GM23338 (cell line): ENCODE measurements around the gene CROCC2. TPM values are rescaled to one million over a fixed set of nuclear protein-coding genes. Genes with fewer than 3 reads are reported as not detected.

Experiments used
- ATAC-seq: fragments of 200-7000 bp; cut with Tn5 transposase; 3 replicates; pipeline ENCODE4 v1.9.1; 2020
- DNase-seq: peaks from one replicate; pipeline ENCODE4 v3.0.0-alpha.2; 2015; ENCODE audit warnings: low spot score
- H2AFZ ChIP-seq: fragments of 200-600 bp; sonication (generic); 2 replicates; pipeline ENCODE4 v1.8.0; 2016; ENCODE audit warnings: antibody characterized with exemption, mild to moderate bottlenecking, moderate library complexity
- H3F3A ChIP-seq: fragments of 200-600 bp; sonication (generic); replicated peaks from 2 replicates; pipeline ENCODE4 v1.8.0; 2017; ENCODE audit warnings: antibody characterized with exemption, mixed run types, low read depth
- H3K27ac ChIP-seq: fragments of 200-600 bp; sonication (generic); 2 replicates; pipeline ENCODE4 v1.6.1; 2016; ENCODE audit warnings: low read depth
- H3K27me3 ChIP-seq: fragments of 200-600 bp; sonication (generic); 2 replicates; pipeline ENCODE4 v1.8.0; 2016; ENCODE audit warnings: mild to moderate bottlenecking, mixed run types, moderate library complexity; ENCODE audit not compliant: insufficient read depth
- H3K36me3 ChIP-seq: fragments of 200-600 bp; sonication (generic); 2 replicates; pipeline ENCODE4 v1.8.0; 2016; ENCODE audit warnings: mild to moderate bottlenecking; ENCODE audit not compliant: insufficient read depth
- H3K4me1 ChIP-seq: fragments of 200-600 bp; sonication (generic); 2 replicates; pipeline ENCODE4 v1.8.0; 2016; ENCODE audit warnings: mild to moderate bottlenecking, moderate library complexity; ENCODE audit not compliant: insufficient read depth
- H3K4me2 ChIP-seq: fragments of 200-600 bp; sonication (generic); 2 replicates; pipeline ENCODE4 v1.7.1; 2017; ENCODE audit warnings: mixed run types
- H3K4me3 ChIP-seq: fragments of 200-600 bp; sonication (generic); 2 replicates; pipeline ENCODE4 v1.6.1; 2016; ENCODE audit warnings: mixed run types
- H3K79me2 ChIP-seq: fragments of 200-600 bp; sonication (generic); replicated peaks from 2 replicates; pipeline ENCODE4 v1.8.0; 2017; ENCODE audit warnings: mild to moderate bottlenecking; ENCODE audit not compliant: insufficient read depth
- H3K9me2 ChIP-seq: fragments of 200-600 bp; sonication (generic); 2 replicates; pipeline ENCODE4 v1.8.0; 2017; ENCODE audit not compliant: insufficient read depth
- H4K20me1 ChIP-seq: fragments of 200-600 bp; sonication (generic); replicated peaks from 2 replicates; pipeline ENCODE4 v1.8.0; 2017; ENCODE audit warnings: mild to moderate bottlenecking; ENCODE audit not compliant: insufficient read depth
- H3K27ac Mint-ChIP-seq: 2 replicates; pipeline ENCODE4 v1.8.0; 2020; ENCODE audit warnings: inconsistent platforms, mild to moderate bottlenecking, moderate library complexity, mixed read lengths
- H3K27me3 Mint-ChIP-seq: 3 replicates; pipeline ENCODE4 v1.8.0; 2022; ENCODE audit warnings: low read depth, mild to moderate bottlenecking, moderate library complexity, mixed read lengths, inconsistent platforms; ENCODE audit not compliant: insufficient read depth, poor library complexity
- H3K36me3 Mint-ChIP-seq: 3 replicates; pipeline ENCODE4 v1.8.0; 2021; ENCODE audit warnings: low read depth, mild to moderate bottlenecking, inconsistent platforms, moderate library complexity, mixed read lengths
- H3K4me1 Mint-ChIP-seq: 3 replicates; pipeline ENCODE4 v1.8.0; 2020; ENCODE audit warnings: mild to moderate bottlenecking, inconsistent platforms, mixed read lengths
- H3K4me3 Mint-ChIP-seq: 3 replicates; pipeline ENCODE4 v1.8.0; 2021; ENCODE audit warnings: moderate library complexity, mild to moderate bottlenecking, inconsistent platforms, mixed read lengths
- H3K9me3 Mint-ChIP-seq: 3 replicates; pipeline ENCODE4 v1.8.0; 2020; ENCODE audit warnings: moderate library complexity, mild to moderate bottlenecking, inconsistent platforms, mixed read lengths
- CREB1 ChIP-seq: fragments of 250-450 bp; sonication (Bioruptor Pico); IDR thresholded peaks from 2 replicates; pipeline ENCODE4 v1.5.0; 2020; ENCODE audit warnings: low read depth, mild to moderate bottlenecking, moderate library complexity
- JUNB ChIP-seq: IDR thresholded peaks from one replicate; pipeline ENCODE4 v1.6.1; 2016; ENCODE audit warnings: antibody characterized with exemption; ENCODE audit not compliant: unreplicated experiment
- NANOG ChIP-seq: IDR thresholded peaks from 2 replicates; pipeline ENCODE4 v1.6.1; 2016; ENCODE audit warnings: antibody characterized with exemption, borderline replicate concordance
- ZNF331 ChIP-seq: fragments of 250-450 bp; sonication (Bioruptor Pico); IDR thresholded peaks from 2 replicates; pipeline ENCODE4 v1.5.0; 2020; ENCODE audit warnings: low read depth, mild to moderate bottlenecking, moderate library complexity
- ZNF462 ChIP-seq: fragments of 250-450 bp; sonication (Bioruptor Pico); IDR thresholded peaks from 2 replicates; pipeline ENCODE4 v1.5.0; 2020; ENCODE audit warnings: mild to moderate bottlenecking, moderate library complexity
- polyA plus RNA-seq: library from polyadenylated mRNA; unstranded; fragments of >200 nt; fragmentation: Nextera tagmentation; extraction: Ambion mirVana; gene quantifications from 2 replicates; pipeline ENCODE4 v1.2.1, GENCODE V29; 2016
- total RNA-seq: library from RNA; depleted of rRNA; stranded (reverse); fragments of >200 nt; shearing (Covaris generic); gene quantifications from 2 replicates; pipeline ENCODE4 v1.2.3, GENCODE V29; 2014

The CROCC2 gene
- total and polyA plus RNA-seq, 2 experiments from 2014 or later, result not detected

- H3K9me2 ChIP-seq, result no peaks in the 10 kb centered on the region
- TF ChIP-seq NANOG (no peak), CREB1 (no peak), JUNB (no peak), ZNF462 (no peak), ZNF331 (CRISPR knock-in tag) (no peak)
- no peaks in the 10 kb centered on the region for H3K4me1 ChIP-seq
- Mint-ChIP-seq H3K36me3 (no peaks in the 10 kb centered on the region), H3K4me3 (no peak overlapping the region), H3K27me3 (peaks cover 10% of the 10 kb centered on the region), H3K27ac (peak overlapping the region; percentile 83; the same call in 1 of the 2 replicates), H3K4me1 (no peaks in the 10 kb centered on the region), H3K9me3 (no peaks in the 10 kb centered on the region)
- no peak overlapping the region for H3K4me3 ChIP-seq
- no peaks in the 10 kb centered on the region for H4K20me1 ChIP-seq
- no peak overlapping the region for H3K27ac ChIP-seq
- no peaks in the 10 kb centered on the region for H3K27me3 ChIP-seq
- ATAC-seq (no peak), DNase-seq (no peak)
- no peaks in the 10 kb centered on the region for H3F3A ChIP-seq
- no peaks in the 10 kb centered on the region for H3K79me2 ChIP-seq
- no peak overlapping the region for H2AFZ ChIP-seq
- H3K4me2 ChIP-seq, result no peak overlapping the region
- no peaks in the 10 kb centered on the region for H3K36me3 ChIP-seq
Observed at GRCh38 chr2:240894836-240895558, 11.1 kb upstream of the CROCC2 start.
